ENCODE results near the gene KIAA0513.

KIAA0513 gene

GRCh38 chr16:85027349-85027957, at the start of gene KIAA0513:
KIAA0513 (plus strand) TSS chr16:85027795; CDS start chr16:85067072, 39,277 bp downstream.
- DNase-seq = no peak

GRCh38 chr16:84979516-84979915, 48.1 kb upstream of the KIAA0513 start:
- DNase-seq = no peak

GRCh38 chr16:84982434-84982833, 45.2 kb upstream of the KIAA0513 start:
- DNase-seq = no peak

- DNase-seq = no peak
Observed at GRCh38 chr16:84985079-84986065, 42.2 kb upstream of the KIAA0513 start.

- no peak for DNase-seq
Observed at GRCh38 chr16:84986102-84986501, 41.5 kb upstream of the KIAA0513 start.

GRCh38 chr16:84986879-84987278, 40.7 kb upstream of the KIAA0513 start:
- no peak for DNase-seq

- no peak for DNase-seq
Observed at GRCh38 chr16:84988328-84989080, 39.1 kb upstream of the KIAA0513 start.

- no peak for DNase-seq
Observed at GRCh38 chr16:84989749-84990620, 37.6 kb upstream of the KIAA0513 start.

GRCh38 chr16:84990782-84991181, 36.8 kb upstream of the KIAA0513 start:
- no peak for DNase-seq

- DNase-seq = no peak
Observed at GRCh38 chr16:84992717-84993075, 34.9 kb upstream of the KIAA0513 start.

- no peak for DNase-seq
Observed at GRCh38 chr16:84993926-84994325, 33.7 kb upstream of the KIAA0513 start.

GRCh38 chr16:84995663-84996062, 31.9 kb upstream of the KIAA0513 start:
- DNase-seq = no peak

- no peak for DNase-seq
Observed at GRCh38 chr16:84996365-84996764, 31.2 kb upstream of the KIAA0513 start.

GRCh38 chr16:84999200-84999599, 28.4 kb upstream of the KIAA0513 start:
- no peak for DNase-seq

- DNase-seq = no peak
Observed at GRCh38 chr16:84999857-85000480, 27.6 kb upstream of the KIAA0513 start.

- no peak for DNase-seq
Observed at GRCh38 chr16:85002099-85002541, 25.5 kb upstream of the KIAA0513 start.

GRCh38 chr16:85002608-85003007, 25.0 kb upstream of the KIAA0513 start:
- DNase-seq = no peak

GRCh38 chr16:85003076-85003475, 24.5 kb upstream of the KIAA0513 start:
- DNase-seq = no peak

GRCh38 chr16:85003725-85004586, 23.6 kb upstream of the KIAA0513 start:
- DNase-seq = no peak

GRCh38 chr16:85004587-85005205, 22.9 kb upstream of the KIAA0513 start:
- DNase-seq = no peak

All from NCI-H187 treated with DMSO at 0.1 percent for 48 hours (cell line).